AG04449 (cell line): Measurements from ENCODE around the gene PARD3B.

Source experiments
- CTCF ChIA-PET: fragments of 350-600 bp; formaldehyde crosslinking; extraction: SDS; loops from one replicate; lab custom pipeline; 2021; ENCODE audit warnings: antibody characterized with exemption; lab: Yijun Ruan, JAX
- POLR2A ChIA-PET: fragments of 400-600, 350-600 bp; formaldehyde crosslinking; extraction: SDS; loops from one replicate; lab custom pipeline; 2020; ENCODE audit warnings: antibody characterized with exemption, inconsistent platforms; lab: Yijun Ruan, JAX
- DNase-seq: peaks from one replicate; pipeline ENCODE4 v3.0.0-alpha.2; 2010; ENCODE audit warnings: low read depth, low spot score
- H3K4me3 ChIP-seq: 2 replicates; pipeline ENCODE4 v1.5.1; 2011; ENCODE audit warnings: low read depth, mild to moderate bottlenecking, control low read depth, low read length
- TF ChIP-seq, protein P1 (sequence below): IDR thresholded peaks from one replicate; pipeline ENCODE4 v1.5.1; 2011; ENCODE audit warnings: mild to moderate bottlenecking, moderate library complexity, low read length, control low read depth, inconsistent platforms; ENCODE audit not compliant: insufficient read depth; ENCODE audit errors: missing control alignments

PARD3B gene

DNA sequence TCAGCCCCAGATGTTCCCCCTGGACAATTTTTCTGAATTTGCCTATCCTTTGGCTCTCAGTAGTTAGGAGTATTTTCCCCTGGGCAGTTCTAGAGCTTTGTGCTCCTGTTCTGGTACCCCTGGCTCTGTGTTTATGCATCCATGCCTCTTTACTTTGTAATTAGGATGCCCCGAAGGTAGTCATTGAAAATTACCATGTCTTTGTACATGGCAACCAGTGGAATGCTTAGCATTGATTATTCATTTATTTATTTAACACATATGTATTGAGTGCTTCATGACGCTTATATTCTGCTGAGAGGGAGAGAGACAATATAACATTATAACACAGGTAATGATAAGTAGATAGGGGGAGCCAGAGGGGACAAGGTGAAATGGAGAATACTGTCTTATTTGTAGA is 346.5 kb downstream of the PARD3B start:
- DNase-seq, result no peak
- TF ChIP-seq, protein P1, sequence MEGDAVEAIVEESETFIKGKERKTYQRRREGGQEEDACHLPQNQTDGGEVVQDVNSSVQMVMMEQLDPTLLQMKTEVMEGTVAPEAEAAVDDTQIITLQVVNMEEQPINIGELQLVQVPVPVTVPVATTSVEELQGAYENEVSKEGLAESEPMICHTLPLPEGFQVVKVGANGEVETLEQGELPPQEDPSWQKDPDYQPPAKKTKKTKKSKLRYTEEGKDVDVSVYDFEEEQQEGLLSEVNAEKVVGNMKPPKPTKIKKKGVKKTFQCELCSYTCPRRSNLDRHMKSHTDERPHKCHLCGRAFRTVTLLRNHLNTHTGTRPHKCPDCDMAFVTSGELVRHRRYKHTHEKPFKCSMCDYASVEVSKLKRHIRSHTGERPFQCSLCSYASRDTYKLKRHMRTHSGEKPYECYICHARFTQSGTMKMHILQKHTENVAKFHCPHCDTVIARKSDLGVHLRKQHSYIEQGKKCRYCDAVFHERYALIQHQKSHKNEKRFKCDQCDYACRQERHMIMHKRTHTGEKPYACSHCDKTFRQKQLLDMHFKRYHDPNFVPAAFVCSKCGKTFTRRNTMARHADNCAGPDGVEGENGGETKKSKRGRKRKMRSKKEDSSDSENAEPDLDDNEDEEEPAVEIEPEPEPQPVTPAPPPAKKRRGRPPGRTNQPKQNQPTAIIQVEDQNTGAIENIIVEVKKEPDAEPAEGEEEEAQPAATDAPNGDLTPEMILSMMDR, result no peak
- CTCF ChIA-PET, result no interaction called here
- POLR2A ChIA-PET, result no interaction called here
- H3K4me3 ChIP-seq, result no peak overlapping the region

DNA sequence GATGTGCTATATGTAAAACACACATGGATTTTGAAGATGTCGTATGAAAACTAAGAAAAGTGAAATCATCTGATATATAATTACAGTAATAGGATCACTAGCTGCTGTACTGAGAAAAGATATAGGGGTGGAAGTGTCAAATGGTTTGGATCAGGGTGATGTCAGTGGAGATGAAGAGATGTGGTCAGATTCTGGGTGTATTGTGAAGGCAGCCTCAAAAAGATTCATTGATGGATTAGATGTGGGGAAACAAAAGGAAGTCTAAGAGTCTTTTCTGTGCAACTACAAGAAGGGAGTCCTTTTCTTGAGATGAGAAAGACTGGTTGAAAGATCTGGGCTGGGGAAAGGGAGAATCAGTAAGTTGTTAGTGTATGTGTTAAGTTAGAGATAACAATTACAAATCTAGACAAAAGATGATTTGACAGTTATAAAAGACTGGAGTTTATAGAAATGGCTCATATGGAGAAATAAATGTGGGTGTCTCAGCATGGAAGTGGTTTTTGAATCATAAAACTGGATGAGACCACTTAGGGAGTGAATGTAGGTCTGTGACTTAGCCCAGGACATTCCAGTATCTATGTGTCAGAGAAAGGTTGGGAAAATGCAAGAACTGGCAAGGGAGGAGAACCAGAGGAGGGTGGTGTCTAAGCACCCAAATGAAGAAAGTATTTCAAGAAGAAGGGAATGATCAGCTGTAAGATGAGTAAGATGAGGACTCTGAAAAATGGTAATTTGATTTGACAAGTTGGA is 347.4 kb downstream of the PARD3B start:
- H3K4me3 ChIP-seq, result no peak overlapping the region
- TF ChIP-seq, protein P1, result no peak
- ChIA-PET POLR2A (interaction anchor here (0.6 kb wide), 1 partner anchor 39 kb away, joined by 3 read pairs; no protein-coding TSS in a partner anchor), CTCF (interaction anchor here (0.7 to 1.0 kb wide), 2 partner anchors 787 to 793 kb away, joined by 3 read pairs; no protein-coding TSS in a partner anchor)
- peak; percentile 47 for DNase-seq

GRCh38 chr2:204896146-204896545 is 350.9 kb downstream of the PARD3B start:
- ChIA-PET POLR2A (no interaction called here), CTCF (interaction anchor here (1.2 kb wide), 1 partner anchor 780 kb away, joined by 4 read pairs; no protein-coding TSS in a partner anchor)
- TF ChIP-seq, protein P1, result no peak
- no peak for DNase-seq
- H3K4me3 ChIP-seq, result no peak overlapping the region

DNA sequence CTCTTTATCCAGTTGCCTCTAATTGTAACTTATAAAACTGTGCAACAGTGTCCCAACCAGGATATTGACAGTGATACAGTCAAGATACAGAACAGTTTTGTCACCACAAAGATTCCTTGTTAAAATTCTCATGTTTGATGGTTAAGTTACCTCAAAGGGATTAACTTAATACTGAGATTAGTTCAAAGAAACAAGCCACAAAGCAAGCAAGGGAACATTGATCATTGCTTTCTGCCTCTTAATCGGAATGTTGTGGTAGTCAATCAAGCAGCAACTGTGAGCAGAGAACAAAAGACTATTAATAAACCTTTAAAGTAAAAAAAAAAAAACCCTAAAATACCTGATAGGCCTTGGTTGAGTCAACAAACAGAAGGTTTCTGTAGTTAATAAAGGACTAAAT is 352.3 kb downstream of the PARD3B start:
- TF ChIP-seq, protein P1, result no peak
- no peak for DNase-seq
- ChIA-PET CTCF (no interaction called here), POLR2A (no interaction called here)
- H3K4me3 ChIP-seq, result no peak overlapping the region

DNA sequence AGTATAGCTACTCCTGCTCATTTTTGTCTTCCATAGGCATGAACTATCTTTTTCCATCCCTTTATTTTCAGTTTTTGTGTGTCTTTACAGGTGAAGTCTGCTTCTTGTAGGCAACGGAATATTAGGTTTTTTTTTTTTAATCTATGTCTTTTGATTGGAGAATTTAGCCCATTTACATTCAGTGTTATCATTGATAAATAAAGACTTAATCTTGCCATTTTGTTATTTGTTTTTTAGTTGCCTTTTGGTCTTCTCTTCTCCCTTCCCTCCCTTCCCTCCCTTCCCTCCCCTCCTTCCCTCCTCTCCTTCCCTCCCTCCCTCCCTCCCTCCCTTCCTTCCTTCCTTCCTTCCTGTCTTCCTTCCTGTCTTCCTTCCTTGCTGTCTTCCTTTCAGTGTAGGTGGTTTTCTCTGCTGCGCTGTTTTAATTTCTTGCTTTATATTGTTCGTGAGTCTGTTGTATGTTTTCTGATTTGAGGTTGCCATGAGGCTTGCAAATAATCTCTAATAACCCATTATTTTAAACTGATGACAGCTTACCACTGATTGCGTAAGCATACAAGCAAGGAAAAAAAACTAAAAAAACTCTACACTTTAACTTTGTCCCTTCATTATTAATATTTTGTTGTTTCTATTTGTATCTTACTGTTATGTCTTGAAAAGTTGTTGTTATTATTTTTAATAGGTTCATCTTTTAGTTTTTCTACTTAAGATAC is 353.8 kb downstream of the PARD3B start:
- ChIA-PET CTCF (no interaction called here), POLR2A (no interaction called here)
- TF ChIP-seq, protein P1, result no peak
- DNase-seq, result no peak
- no peak overlapping the region for H3K4me3 ChIP-seq

DNA sequence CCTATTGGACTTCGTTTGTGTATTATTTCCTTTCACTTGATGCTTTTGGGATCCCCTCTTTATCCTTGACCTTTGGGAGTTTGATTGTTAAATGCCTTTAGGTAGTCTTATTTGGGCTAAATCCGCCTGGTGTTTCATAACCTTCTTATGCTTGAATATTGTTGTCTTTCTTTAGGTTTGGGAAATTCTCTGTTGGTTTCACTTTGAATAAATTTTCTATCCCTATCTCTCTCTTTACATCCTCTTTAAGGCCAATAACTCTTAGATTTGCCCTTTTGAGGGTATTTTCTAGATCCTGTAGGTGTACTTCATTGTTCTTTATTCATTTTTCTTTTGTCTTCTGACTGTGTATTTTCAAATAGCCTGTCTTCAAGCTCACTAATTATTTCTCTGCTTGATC is 354.7 kb downstream of the PARD3B start:
- POLR2A ChIA-PET, result no interaction called here
- CTCF ChIA-PET, result no interaction called here
- H3K4me3 ChIP-seq, result no peak overlapping the region
- no peak for DNase-seq
- TF ChIP-seq, protein P1, result no peak
